Loucy (cell line): ENCODE data around the gene RASSF9.

Experiments
- H2AFZ ChIP-seq: fragments of 200-600 bp; sonication (generic); 2 replicates; pipeline ENCODE4 v1.6.0; 2016; ENCODE audit warnings: antibody characterized with exemption, mild to moderate bottlenecking, low read length, moderate library complexity
- H3F3A ChIP-seq: fragments of 200-600 bp; 2 replicates; pipeline ENCODE4 v1.6.0; 2016; ENCODE audit warnings: antibody characterized with exemption, low read depth, mild to moderate bottlenecking
- H3K27me3 ChIP-seq: fragments of 200-600 bp; sonication (generic); 2 replicates; pipeline ENCODE4 v1.6.1; 2014; ENCODE audit warnings: low read length, mild to moderate bottlenecking; ENCODE audit not compliant: insufficient read depth, poor library complexity, severe bottlenecking
- H3K36me3 ChIP-seq: fragments of 200-600 bp; sonication (generic); 2 replicates; pipeline ENCODE4 v1.6.1; 2016; ENCODE audit warnings: low read length; ENCODE audit not compliant: insufficient read depth
- H3K4me1 ChIP-seq: fragments of 200-600 bp; sonication (generic); 2 replicates; pipeline ENCODE4 v1.5.1; 2014; ENCODE audit warnings: low read length, mild to moderate bottlenecking; ENCODE audit not compliant: insufficient read depth, poor library complexity, severe bottlenecking
- H3K4me2 ChIP-seq: fragments of 200-600 bp; sonication (generic); 2 replicates; pipeline ENCODE4 v1.6.0; 2014; ENCODE audit warnings: antibody characterized with exemption, low read length, low read depth, mild to moderate bottlenecking; ENCODE audit not compliant: poor library complexity, severe bottlenecking
- H3K4me3 ChIP-seq: fragments of 200-600 bp; sonication (generic); 2 replicates; pipeline ENCODE4 v1.5.1; 2014; ENCODE audit warnings: low read length, mild to moderate bottlenecking, mixed read lengths; ENCODE audit not compliant: poor library complexity, severe bottlenecking
- H3K79me2 ChIP-seq: fragments of 200-600 bp; sonication (generic); 2 replicates; pipeline ENCODE4 v1.6.1; 2014; ENCODE audit warnings: low read length; ENCODE audit not compliant: insufficient read depth
- H3K9ac ChIP-seq: fragments of 200-600 bp; sonication (generic); 2 replicates; pipeline ENCODE4 v1.6.0; 2014; ENCODE audit warnings: mild to moderate bottlenecking, low read depth, low read length, moderate library complexity; ENCODE audit not compliant: poor library complexity, severe bottlenecking
- H3K9me2 ChIP-seq: fragments of 200-600 bp; sonication (generic); replicated peaks from 2 replicates; pipeline ENCODE4 v1.6.1; 2016; ENCODE audit warnings: low read depth, low read length, mixed read lengths
- H3K9me3 ChIP-seq: fragments of 200-600 bp; sonication (generic); 2 replicates; pipeline ENCODE4 v1.6.1; 2014; ENCODE audit warnings: mild to moderate bottlenecking, antibody characterized with exemption, low read length, low read depth; ENCODE audit not compliant: insufficient read depth
- H4K20me1 ChIP-seq: fragments of 200-600 bp; sonication (generic); 2 replicates; pipeline ENCODE4 v1.6.0; 2014; ENCODE audit warnings: antibody characterized with exemption, low read length, mild to moderate bottlenecking; ENCODE audit not compliant: insufficient read depth, poor library complexity, severe bottlenecking
- CTCF ChIP-seq: fragments of 200-600 bp; sonication (generic); conservative IDR thresholded peaks from 2 replicates; pipeline ENCODE4 v1.5.1; 2014; ENCODE audit warnings: mild to moderate bottlenecking, antibody characterized with exemption, low read length
- EZH2phosphoT487 ChIP-seq: fragments of 200-600 bp; IDR thresholded peaks from 2 replicates; pipeline ENCODE4 v1.6.1; 2018; ENCODE audit warnings: antibody characterized with exemption, mild to moderate bottlenecking, moderate library complexity, borderline replicate concordance

The RASSF9 gene

GRCh38 chr12:85809500-85809899 is 26.7 kb downstream of the RASSF9 start:
- Histone ChIP-seq H3K4me3 (no peak overlapping the region), H3K4me2 (no peak overlapping the region), H3F3A (no peaks in the 10 kb centered on the region), H3K79me2 (no peaks in the 10 kb centered on the region), H3K4me1 (no peaks in the 10 kb centered on the region), H2AFZ (no peak overlapping the region), H3K9me2 (no peaks in the 10 kb centered on the region), H3K36me3 (no peaks in the 10 kb centered on the region), H3K9ac (no peak overlapping the region), H4K20me1 (no peaks in the 10 kb centered on the region), H3K27me3 (no peaks in the 10 kb centered on the region), H3K9me3 (no peaks in the 10 kb centered on the region)
- TF ChIP-seq EZH2phosphoT487 (no peak), CTCF (no peak)

GRCh38 chr12:85807730-85808129 is 28.5 kb downstream of the RASSF9 start:
- Histone ChIP-seq H3K4me1 (no peaks in the 10 kb centered on the region), H4K20me1 (no peaks in the 10 kb centered on the region), H3K36me3 (no peaks in the 10 kb centered on the region), H3F3A (no peaks in the 10 kb centered on the region), H3K4me3 (no peak overlapping the region), H3K79me2 (no peaks in the 10 kb centered on the region), H3K9ac (no peak overlapping the region), H3K27me3 (no peaks in the 10 kb centered on the region), H2AFZ (no peak overlapping the region), H3K9me3 (no peaks in the 10 kb centered on the region), H3K4me2 (no peak overlapping the region), H3K9me2 (no peaks in the 10 kb centered on the region)
- TF ChIP-seq EZH2phosphoT487 (no peak), CTCF (no peak)

- Histone ChIP-seq H3K4me2 (no peak overlapping the region), H3K79me2 (no peaks in the 10 kb centered on the region), H3K4me1 (no peaks in the 10 kb centered on the region), H3K4me3 (no peak overlapping the region), H3K9me2 (no peaks in the 10 kb centered on the region), H3K27me3 (no peaks in the 10 kb centered on the region), H2AFZ (no peak overlapping the region), H3K9ac (no peak overlapping the region), H3F3A (no peaks in the 10 kb centered on the region), H4K20me1 (no peaks in the 10 kb centered on the region), H3K36me3 (no peaks in the 10 kb centered on the region), H3K9me3 (no peaks in the 10 kb centered on the region)
- no peak for TF ChIP-seq CTCF
Observed at GRCh38 chr12:85805654-85806053, 30.6 kb downstream of the RASSF9 start.
